ENCODE data around the gene ARR3. TPM values are rescaled to one million over a fixed set of nuclear protein-coding genes. Genes with fewer than 3 reads are reported as not detected.

Gene ARR3
- total RNA-seq (2013) = not detected
- polyA plus RNA-seq = not detected
- not detected in 2 replicates for polyA minus RNA-seq
- total RNA-seq = 0 to 1.2 (median 0) reads per million in 11 experiments

DNA sequence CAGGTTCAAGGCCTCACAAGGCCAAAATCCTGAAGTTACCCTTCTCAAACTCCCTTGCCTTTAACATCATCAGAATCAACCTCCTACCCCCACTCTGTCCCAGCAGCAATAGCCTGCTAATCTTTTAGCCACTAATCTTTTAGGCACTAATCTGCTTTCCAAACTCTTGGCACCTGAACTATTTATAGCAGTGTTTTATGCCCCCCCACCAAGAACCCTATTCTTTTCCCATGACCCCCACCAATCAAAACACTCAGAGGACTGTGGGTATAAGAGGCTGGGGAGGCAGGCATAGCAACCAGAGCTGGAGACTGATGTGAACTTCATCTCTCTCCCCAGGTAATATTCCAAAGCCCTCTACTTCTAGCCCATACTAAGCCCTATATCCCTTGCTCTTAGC is at the start of gene ARR3:
Gene ARR3 (plus strand): TSS at position 301 of the 400 bp plus-strand sequence. CDS start 1,052 bp downstream, outside the sequence.
- Histone ChIP-seq H4K20me1 (ENCODE audit: insufficient read depth, low read length) (no peaks in the 10 kb centered on the region), H3K27ac (ENCODE audit: low read depth in 1 of 2, low read length in 2 of 2) (no peak within 1 kb of the TSS), H3K36me3 (replicated peaks in 1 of 2; ENCODE audit: control insufficient read depth in 1 of 2, insufficient read depth in 2 of 2, low read length in 2 of 2) (no peaks in the 10 kb centered on the region), H3K27me3 (ENCODE audit: control insufficient read depth in 2 of 2, insufficient read depth in 2 of 2, low read length in 2 of 2) (no peaks in the 10 kb centered on the region), H3K4me2 (replicated peaks; ENCODE audit: extremely low read depth, low read length, poor library complexity, severe bottlenecking) (no peak within 1 kb of the TSS), H3K9me3 (replicated peaks in 1 of 2; ENCODE audit: control insufficient read depth in 1 of 2, insufficient read depth in 1 of 2, low read length in 2 of 2) (no peaks in the 10 kb centered on the region), H3K79me2 (ENCODE audit: insufficient read depth, low read length) (no peaks in the 10 kb centered on the region), H2AFZ (ENCODE audit: insufficient read depth, low read depth, low read length, poor library complexity, severe bottlenecking) (no peak within 1 kb of the TSS), H3K9ac (ENCODE audit: insufficient read depth, low read length, poor library complexity, severe bottlenecking) (no peak within 1 kb of the TSS), H3K4me3 (replicated peaks in 1 of 3; ENCODE audit: low read depth in 2 of 3, low read length in 3 of 3) (no peak within 1 kb of the TSS), H3K4me1 (ENCODE audit: control insufficient read depth in 1 of 2, insufficient read depth in 2 of 2, low read length in 2 of 2) (no peaks in the 10 kb centered on the region)
- TF ChIP-seq, protein P1, sequence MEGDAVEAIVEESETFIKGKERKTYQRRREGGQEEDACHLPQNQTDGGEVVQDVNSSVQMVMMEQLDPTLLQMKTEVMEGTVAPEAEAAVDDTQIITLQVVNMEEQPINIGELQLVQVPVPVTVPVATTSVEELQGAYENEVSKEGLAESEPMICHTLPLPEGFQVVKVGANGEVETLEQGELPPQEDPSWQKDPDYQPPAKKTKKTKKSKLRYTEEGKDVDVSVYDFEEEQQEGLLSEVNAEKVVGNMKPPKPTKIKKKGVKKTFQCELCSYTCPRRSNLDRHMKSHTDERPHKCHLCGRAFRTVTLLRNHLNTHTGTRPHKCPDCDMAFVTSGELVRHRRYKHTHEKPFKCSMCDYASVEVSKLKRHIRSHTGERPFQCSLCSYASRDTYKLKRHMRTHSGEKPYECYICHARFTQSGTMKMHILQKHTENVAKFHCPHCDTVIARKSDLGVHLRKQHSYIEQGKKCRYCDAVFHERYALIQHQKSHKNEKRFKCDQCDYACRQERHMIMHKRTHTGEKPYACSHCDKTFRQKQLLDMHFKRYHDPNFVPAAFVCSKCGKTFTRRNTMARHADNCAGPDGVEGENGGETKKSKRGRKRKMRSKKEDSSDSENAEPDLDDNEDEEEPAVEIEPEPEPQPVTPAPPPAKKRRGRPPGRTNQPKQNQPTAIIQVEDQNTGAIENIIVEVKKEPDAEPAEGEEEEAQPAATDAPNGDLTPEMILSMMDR (IDR thresholded peaks at IDR 0.05) = no peak
- H3K9me3 Mint-ChIP-seq = peaks cover 0 to 2% (median 0%) of the 10 kb centered on the region in 7 donors
- H3K27ac Mint-ChIP-seq = no peak within 1 kb of the TSS
- H3K4me1 Mint-ChIP-seq = no peaks in the 10 kb centered on the region
- H3K27me3 Mint-ChIP-seq (ENCODE audit: low read depth in 3 of 3) = peaks cover 0 to 4% (median 3%) of the 10 kb centered on the region in 3 donors
- intact Hi-C loops (cut with micrococcal nuclease) = no loop called here
- H3K36me3 Mint-ChIP-seq = no peaks in the 10 kb centered on the region
- H3K4me3 Mint-ChIP-seq = no peak within 1 kb of the TSS
- no peak for DNase-seq

DNA sequence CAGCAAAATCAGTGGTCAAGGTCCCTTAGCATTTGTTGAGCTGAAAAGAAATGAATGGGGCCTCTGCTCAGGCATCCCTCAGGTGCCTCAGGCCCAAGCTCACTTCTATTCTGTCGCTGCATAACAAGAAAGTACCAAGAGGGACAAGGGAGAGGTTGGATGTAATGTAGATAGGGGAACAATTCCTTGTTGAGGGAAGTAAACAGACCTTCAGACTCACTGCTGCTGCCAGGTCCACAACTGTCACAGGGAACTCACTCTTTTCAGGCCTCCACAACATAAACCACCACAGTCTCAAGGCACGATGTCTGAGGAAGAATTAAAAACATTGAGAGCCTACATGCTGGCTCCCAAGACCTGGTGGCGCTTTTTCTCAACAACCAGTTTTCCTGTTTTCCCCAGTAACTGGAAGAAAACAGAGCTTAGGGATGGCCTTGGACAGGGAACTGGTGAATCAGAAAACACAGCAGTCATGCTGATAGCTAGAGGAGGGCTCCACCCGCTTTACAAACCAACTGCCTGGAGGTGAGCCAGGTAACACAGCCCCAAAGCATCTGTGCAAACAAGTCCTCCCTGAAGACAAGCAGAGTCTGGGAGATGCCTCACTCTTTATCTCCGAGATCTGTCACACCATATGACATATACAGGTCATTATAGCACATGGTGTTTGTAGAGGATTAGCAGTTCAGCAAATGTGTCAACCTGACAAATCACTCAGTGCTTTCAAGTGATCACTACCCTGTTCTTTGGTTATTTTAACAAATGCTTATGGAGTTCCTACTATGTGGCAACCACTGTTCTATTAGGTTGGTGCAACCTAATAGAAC is 48.0 kb upstream of the ARR3 start:
- TF ChIP-seq, protein P1 (IDR thresholded peaks at IDR 0.05) = no peak
- WGBS (ENCODE audit: insufficient coverage) = no CpG with 5 or more reads among the region's 5 CpGs

More for the DNA sequence above, 48.0 kb upstream of the ARR3 start:
- Mint-ChIP-seq H3K27me3 (ENCODE audit: low read depth in 3 of 3) (peaks cover 0 to 9% (median 2%) of the 10 kb centered on the region in 3 donors), H3K36me3 (no peaks in the 10 kb centered on the region), H3K4me1 (no peaks in the 10 kb centered on the region), H3K4me3 (no peak overlapping the region), H3K27ac (no peak overlapping the region), H3K9me3 (peaks cover 0 to 17% (median 8%) of the 10 kb centered on the region in 7 donors)
- no peak for DNase-seq
- H3K79me2 ChIP-seq (ENCODE audit: insufficient read depth, low read length) = no peaks in the 10 kb centered on the region
- H3K27ac ChIP-seq (ENCODE audit: low read depth in 1 of 2, low read length in 2 of 2) = no peak overlapping the region
- H3K27me3 ChIP-seq (ENCODE audit: control insufficient read depth in 2 of 2, insufficient read depth in 2 of 2, low read length in 2 of 2) = no peaks in the 10 kb centered on the region
- H3K9me3 ChIP-seq (replicated peaks in 1 of 2; ENCODE audit: control insufficient read depth in 1 of 2, insufficient read depth in 1 of 2, low read length in 2 of 2) = peaks cover 0 to 6% of the 10 kb centered on the region in 2 donors
- no peak overlapping the region for H3K4me2 ChIP-seq (replicated peaks; ENCODE audit: extremely low read depth, low read length, poor library complexity, severe bottlenecking)
- H3K4me1 ChIP-seq (ENCODE audit: control insufficient read depth in 1 of 2, insufficient read depth in 2 of 2, low read length in 2 of 2) = no peaks in the 10 kb centered on the region
- intact Hi-C loops (cut with micrococcal nuclease) = no loop called here
- H3K9ac ChIP-seq (ENCODE audit: insufficient read depth, low read length, poor library complexity, severe bottlenecking) = no peak overlapping the region
- no peak overlapping the region for H3K4me3 ChIP-seq (replicated peaks in 1 of 3; ENCODE audit: low read depth in 2 of 3, low read length in 3 of 3)
- H4K20me1 ChIP-seq (ENCODE audit: insufficient read depth, low read length) = no peaks in the 10 kb centered on the region
- H3K36me3 ChIP-seq (replicated peaks in 1 of 2; ENCODE audit: control insufficient read depth in 1 of 2, insufficient read depth in 2 of 2, low read length in 2 of 2) = no peaks in the 10 kb centered on the region
- no peak overlapping the region for H2AFZ ChIP-seq (ENCODE audit: insufficient read depth, low read depth, low read length, poor library complexity, severe bottlenecking)

Data from CD14-positive monocyte (primary cell).